Measurements from ENCODE around the gene IQSEC3.
"Not testable (repeated sequence)": the region's sequence is repeated elsewhere in the genome, so short reads cannot be mapped to it uniquely, and the experiment has no call there.

The IQSEC3 gene

DNA sequence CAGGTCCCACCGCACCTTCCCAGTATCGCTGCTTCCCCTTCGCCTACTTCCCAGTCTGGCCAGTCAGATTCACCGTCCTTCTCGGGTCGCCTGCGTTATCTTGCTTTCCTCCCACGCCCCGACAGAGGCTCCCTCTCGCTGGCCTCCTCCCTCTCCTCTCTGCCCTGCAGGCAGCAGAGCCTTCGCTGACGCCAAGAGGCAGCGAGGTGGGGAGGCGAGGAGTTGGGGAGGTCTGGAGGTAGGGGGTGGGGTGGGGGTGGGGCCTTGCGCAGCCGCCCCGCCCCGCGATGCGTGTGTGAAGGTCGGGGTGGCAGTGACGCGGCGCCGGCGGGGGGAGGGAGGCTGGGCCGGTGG lies at the start of gene IQSEC3:
Gene IQSEC3 (plus strand): TSS at position 340 of the 354 bp plus-strand sequence. CDS start 116 bp downstream, outside the sequence.
- DNase-seq = not testable (repeated sequence)

DNA sequence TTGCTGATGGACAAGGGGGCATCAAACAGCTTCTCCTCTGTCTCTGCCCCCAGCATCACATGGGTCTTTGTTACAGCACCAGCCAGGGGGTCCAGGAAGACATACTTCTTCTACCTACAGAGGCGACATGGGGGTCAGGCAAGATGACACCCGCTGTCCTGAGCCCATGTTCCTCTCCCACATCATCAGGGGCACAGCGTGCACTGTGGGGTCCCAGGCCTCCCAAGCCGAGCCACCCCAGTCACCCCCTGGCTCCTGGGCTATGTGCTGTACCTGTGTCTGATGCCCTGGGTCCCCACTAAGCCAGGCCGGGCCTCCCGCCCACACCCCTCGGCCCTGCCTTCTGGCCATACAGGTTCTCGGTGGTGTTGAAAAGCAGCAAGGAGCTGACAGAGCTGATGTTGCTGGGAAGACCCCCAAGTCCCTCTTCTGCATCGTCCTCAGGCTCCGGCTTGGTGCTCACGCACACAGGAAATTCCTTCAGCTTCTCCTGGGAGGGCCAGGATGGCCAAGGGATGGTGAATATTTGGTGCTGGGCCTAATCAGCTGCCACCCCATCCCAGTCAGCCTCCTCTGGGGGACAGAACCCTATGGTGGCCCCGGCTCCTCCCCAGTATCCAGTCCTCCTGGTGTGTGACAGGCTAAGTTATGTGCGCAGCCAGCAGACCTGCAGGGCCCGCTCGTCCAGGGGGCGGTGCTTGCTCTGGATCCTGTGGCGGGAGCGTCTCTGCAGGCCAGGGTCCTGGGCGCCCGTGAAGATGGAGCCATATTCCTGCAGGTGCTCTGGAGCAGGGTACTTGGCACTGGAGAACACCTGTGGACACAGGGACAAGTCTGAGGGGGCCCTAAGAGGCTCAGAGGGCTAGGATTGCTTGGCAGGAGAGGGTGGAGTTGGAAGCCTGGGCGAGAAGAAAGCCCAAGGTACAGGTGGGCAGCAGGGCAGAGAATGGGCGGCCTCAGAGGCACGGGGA lies 48.9 kb upstream of the IQSEC3 start:
- DNase-seq = not testable (repeated sequence)

- not testable (repeated sequence) for DNase-seq
Observed at GRCh38 chr12:18821-19567, 47.6 kb upstream of the IQSEC3 start.

GRCh38 chr12:19906-20305 lies 46.7 kb upstream of the IQSEC3 start:
- DNase-seq = not testable (repeated sequence)

- DNase-seq = no peak
Observed at GRCh38 chr12:20757-21156, 45.8 kb upstream of the IQSEC3 start.

DNA sequence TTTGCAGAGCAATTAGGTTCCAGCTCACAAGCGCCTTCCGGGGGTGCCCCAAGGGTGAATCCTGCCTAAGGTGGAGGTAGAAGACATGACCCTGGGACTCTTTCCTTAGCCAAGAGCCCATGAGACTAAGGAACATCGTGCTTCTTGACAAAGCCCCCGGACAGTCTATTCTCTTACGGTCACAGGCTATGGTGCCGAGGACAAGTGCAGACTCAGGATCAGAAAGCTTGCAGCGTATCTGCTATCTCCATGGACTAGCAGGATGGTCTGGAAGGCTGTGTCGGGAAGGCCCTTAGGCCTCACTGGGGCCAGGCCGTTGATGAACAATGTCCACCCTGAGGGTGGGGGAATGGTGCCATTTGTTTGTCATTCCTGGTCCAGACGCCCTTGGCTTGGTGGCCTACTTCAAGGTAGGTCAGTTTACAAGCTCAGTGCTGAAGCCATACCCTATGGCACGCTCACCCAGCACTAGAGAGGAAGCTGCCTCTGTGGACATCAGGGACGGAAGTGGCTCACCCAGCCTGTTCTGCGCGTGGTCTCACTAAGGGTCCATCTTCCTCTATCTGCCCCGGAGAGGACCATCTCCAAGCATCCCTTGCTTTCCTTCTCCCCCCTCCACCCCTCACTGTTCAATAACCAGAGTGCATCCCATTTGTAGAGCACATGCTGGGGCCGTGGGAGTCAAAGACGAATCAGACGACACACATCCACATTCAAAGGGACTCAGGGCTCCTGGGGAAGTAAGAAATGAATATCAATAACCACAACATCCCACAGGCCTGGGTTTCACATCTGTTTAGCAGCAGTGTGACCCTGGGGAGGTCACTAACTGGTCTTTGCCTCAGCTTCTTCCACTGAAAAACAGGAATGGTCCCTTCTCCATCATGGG lies 45.0 kb upstream of the IQSEC3 start:
- DNase-seq = no peak

GRCh38 chr12:22190-22529 lies 44.4 kb upstream of the IQSEC3 start:
- DNase-seq = no peak

DNA sequence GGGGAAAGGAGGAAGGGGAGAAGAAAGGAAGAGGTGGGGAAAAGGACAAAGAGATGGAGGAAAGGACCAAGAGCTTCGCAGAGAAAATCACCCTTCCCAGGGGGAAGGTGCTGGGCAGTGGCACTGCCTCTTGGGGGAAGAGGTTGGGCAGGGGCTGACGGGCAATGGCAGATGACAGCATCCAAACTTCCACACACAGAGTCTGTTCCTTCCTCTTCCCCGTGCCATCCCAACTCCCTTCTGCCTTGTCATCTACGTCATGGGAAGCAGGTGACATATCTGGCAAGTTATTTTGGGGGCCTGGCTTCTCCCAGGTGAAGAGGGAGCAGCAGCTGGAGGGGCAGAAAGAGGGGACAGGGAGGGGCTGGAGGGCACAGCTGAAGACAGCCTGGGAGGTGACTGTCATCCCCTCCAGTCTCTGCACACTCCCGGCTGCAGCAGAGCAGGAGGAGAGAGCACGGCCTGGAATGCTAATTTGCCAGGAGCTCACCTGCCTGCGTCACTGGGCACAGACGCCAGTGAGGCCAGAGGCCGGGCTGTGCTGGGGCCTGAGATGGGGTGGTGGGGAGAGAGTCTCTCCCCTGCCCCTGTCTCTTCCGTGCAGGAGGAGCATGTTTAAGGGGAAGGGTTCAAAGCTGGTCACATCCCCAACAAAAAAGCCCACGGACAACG lies 43.9 kb upstream of the IQSEC3 start:
- DNase-seq = no peak

- not testable (repeated sequence) for DNase-seq
Observed at GRCh38 chr12:27904-28303, 38.7 kb upstream of the IQSEC3 start.

DNA sequence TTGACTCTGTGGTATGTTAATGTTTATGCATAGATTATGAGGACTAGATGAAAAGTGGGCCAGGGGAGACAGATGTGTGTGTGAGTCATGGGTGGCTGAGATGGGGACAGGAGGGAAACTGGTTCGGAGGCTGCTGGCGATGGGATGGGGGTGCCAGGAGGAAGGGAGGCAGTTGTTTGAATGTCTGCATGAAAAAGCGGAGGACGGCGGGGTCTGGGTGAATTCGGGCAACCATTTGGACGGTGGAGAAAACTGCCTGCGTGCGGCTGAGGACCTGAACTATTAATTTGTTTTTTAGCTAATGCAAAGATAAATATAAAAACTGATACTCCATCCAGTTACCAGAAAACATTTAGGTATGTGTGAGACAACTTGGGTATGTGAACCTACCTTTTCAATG lies 27.8 kb upstream of the IQSEC3 start:
- DNase-seq = not testable (repeated sequence)

- not testable (repeated sequence) for DNase-seq
Observed at GRCh38 chr12:39555-40265, 26.9 kb upstream of the IQSEC3 start.

DNA sequence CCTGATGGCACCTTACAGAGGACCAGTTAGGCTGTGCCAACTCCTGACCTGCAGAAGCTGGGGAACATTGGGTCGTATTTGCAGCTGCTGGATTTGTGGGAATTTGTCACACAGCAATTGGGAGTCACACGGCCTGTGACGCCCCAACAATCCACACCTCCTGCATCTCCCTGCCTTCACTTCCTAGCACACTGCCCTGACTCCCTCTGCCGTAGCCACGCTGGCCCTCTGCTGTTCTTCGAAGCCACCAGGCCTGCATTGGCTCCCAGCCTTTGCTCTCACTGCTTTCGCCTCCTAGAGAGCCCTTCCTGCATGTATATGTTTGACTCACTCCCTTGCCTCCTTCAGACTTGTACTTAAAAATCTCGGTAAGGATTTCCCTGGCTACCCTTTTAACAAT lies 22.2 kb upstream of the IQSEC3 start:
- not testable (repeated sequence) for DNase-seq

DNA sequence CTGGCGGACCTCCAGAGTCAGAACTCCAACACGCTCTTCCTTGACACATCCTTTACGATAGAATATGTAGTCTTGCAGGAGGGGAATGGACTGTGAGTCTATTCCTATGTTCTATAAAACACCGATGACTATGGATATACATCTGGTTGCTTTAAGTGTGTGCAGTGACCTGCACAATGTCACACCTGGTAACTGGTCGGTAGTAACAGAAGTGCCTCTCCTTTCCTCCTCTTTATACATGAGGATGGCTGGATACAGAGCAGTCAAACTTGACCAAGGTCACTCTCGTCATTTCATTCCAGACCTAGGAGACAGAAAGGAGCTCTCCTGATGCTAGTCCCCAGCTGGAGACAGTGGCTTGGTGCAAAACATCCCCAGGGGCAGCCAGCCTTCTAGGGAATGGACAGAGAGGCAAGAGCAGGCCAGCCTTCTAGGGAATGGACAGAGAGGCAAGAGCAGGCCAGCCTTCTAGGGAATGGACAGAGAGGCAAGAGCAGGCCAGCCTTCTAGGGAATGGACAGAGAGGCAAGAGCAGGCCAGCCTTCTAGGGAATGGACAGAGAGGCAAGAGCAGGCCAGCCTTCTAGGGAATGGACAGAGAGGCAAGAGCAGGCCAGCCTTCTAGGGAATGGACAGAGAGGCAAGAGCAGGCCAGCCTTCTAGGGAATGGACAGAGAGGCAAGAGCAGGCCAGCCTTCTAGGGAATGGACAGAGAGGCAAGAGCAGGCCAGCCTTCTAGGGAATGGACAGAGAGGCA lies 21.2 kb upstream of the IQSEC3 start:
- DNase-seq = not testable (repeated sequence)

DNA sequence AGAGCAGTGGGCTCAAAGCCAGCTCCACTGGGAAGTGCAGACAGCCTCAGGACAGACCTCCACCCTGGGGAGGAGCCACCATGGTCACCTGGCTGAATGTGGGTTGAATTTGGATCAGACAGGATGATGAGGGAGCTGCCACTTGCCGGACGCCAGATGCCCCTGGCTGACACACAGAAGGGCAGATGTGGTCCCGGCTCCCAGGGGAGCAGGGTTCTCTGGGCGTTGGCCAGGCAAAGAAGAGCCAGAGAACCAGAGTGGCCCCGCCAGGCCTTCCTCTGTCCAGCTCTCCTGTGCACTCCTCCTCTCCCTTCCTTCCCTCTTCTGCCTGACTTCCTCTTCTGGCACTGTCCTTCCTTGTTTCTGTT lies 20.6 kb upstream of the IQSEC3 start:
- DNase-seq = not testable (repeated sequence)

DNA sequence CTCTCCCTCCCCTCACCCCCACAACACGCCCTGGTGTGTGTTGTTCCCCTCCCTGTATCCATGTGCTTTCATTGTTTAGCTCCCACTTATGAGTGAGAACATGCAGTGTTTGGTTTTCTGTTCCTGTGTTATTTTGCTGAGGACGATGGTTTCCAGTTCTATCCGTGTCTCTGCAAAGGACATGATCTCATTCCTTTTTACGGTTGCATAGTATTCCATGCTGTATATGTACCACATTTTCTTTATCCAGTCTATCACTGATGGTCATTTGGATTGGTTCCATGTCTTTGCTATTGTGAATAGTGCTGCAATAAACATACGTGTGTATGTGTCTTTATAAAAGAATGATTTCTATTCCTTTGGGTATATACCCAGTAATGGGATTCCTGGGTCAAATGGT lies 20.0 kb upstream of the IQSEC3 start:
- not testable (repeated sequence) for DNase-seq

GRCh38 chr12:47699-48226 lies 18.8 kb upstream of the IQSEC3 start:
- DNase-seq = not testable (repeated sequence)

GRCh38 chr12:49149-49548 lies 17.4 kb upstream of the IQSEC3 start:
- DNase-seq = not testable (repeated sequence)

- DNase-seq = not testable (repeated sequence)
Observed at GRCh38 chr12:51087-51486, 15.5 kb upstream of the IQSEC3 start.

GRCh38 chr12:51962-52361 lies 14.6 kb upstream of the IQSEC3 start:
- not testable (repeated sequence) for DNase-seq

DNA sequence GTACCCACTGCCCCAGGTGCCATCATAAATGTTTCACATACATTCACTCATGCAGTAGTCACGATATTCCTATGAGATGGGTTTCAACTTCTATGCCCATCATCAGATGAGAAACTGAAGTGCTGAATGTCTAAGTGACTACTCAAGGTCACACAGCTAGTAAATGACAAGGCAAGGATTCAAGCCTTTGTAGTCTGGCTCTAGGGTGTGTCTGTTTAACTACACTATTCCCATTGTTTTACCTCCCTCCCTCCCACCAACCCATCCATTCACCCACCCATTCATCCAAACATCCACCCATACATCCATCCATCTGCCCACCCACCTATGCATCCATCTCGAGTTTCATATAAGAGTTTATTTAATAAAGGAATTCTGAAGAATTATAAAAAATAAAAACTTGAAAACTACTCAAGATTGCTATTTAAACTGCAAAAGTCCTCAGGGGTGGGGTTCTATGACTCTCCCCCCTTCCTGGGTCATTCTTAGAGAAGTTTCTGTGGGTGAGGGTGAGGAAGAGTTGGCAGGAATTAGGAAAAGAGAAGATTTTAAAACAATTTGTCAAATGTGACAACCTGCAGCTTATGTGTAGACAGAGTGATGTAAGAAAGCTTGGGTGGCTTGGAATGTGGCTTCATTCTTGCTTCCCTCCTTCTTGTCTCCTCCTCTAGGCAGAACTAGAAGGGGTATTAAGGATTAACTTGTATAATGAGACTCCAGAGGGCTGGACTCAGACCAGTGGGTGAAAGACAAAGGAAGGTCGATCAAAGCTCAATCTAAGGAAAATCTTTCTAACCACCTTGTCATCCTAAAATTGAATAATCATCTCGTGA lies 13.4 kb upstream of the IQSEC3 start:
- DNase-seq = not testable (repeated sequence)

Data from KG1 (cell line).